Smooth muscle cell of the brain vasculature (primary cell): ENCODE data around the gene CFH.
"Not testable (repeated sequence)": the region's sequence is repeated elsewhere in the genome, so short reads cannot be mapped to it uniquely, and the experiment has no call there.

ENCODE experiments used
- DNase-seq: peaks from one replicate; pipeline ENCODE4 v3.0.0-alpha.2; 2012; ENCODE audit warnings: low read depth, low spot score

CFH gene

DNA sequence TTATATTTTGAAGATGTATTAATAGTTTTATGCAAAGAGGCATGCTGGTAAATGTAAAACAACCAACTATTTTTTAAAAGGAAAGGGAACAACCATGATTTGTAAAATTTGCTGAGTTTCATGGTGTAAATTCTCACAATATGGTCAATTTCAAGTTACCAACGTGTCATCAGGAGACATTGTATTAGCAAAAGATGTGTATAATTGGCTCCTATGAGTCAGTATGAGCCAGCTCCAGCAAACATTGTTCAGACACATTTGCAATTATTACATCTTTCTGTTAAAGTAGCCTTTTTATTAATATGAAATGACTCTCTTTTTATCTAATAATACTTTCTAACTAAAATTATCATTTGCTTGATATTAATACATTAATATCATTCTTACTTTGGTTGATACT lies 15.3 kb downstream of the CFH start:
- DNase-seq: no peak

DNA sequence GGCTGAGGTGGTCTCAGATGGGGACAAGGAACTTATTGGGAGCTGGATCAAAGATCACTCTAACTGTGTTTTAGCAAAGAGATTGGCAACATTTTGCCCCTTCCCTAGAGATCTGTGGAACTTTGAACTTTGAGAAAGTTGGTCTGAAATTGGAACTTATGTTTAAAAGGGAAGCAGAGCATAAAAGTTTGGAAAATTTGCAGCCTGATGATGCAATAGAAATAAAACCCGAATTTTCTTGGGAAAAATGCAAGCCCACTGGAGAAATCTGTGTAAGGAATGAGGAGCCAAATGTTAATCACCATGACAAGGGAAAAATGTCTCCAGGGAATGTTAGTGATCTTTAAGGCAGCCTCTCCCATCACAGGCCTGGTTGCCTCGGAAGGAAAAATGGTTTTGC lies 17.2 kb downstream of the CFH start:
- DNase-seq: no peak

DNA sequence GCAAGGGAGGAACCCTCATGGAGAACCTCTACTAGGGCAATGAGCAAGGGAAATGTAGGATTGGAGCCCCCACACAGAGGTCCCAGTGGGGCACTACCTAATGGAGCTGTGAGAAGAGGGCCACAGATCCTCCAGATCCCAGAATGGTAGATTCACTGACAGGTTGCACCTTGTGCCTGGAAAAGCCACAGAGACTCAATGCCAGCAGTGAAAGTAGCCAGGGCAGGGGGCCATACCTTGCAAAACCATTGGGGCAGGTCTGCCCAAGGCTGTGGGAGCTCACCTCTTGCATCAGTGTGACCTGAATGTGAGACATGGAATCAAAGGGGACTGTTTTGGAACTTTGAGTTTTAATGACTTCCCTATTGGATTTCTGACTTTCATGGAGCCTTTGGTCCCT lies 17.9 kb downstream of the CFH start:
- DNase-seq: no peak

DNA sequence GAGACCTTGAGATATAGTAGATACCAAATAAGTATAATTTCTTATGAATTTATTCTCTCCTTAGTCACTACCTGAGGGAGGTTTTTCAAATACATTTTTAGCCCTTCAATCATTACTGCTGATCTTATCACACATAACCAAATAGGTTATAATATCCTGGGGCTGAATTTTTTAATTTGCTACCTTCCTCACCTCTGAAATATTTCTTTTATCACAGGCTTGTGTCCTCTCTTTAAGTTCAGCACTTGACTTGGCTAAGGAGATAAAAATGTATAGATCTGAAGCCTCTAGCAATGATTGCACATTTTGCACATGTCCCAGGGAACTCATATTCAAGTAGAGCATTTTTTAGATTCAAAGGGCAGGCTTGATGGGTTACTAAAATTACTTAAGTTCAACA lies 23.1 kb downstream of the CFH start:
- DNase-seq: no peak

DNA sequence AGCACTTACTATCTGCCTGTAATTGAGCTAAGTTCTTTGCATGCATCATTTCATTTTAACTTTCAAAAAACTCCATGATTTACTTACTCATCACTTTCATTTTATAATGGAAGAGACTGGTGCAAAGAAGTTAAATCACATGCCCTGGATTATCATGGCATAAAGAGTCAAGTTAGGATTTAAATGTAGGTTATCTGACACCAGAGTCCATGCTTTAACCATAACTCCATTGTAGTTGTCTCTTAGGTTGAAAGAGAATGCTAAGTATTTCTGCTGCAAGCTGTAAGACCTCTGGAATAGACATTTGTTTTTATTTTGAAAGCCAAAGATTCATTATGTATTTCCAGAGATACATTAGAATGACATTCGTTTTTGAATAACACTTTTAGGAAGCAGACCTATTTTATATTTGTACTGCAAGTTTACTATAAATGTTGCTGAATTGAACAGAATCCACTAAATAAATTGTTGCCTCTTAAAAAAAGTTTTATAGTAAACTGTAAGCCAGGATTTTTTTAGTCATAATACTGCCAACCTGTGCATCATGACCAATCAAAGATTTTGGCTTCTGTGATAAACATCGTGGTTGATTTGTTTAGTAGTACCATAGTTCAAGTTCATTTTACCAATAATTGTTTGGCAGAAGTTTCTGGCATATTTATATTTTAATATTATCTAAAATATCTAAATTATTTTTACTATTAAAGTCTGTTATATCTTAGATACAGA lies 26.1 kb downstream of the CFH start:
- DNase-seq: no peak

DNA sequence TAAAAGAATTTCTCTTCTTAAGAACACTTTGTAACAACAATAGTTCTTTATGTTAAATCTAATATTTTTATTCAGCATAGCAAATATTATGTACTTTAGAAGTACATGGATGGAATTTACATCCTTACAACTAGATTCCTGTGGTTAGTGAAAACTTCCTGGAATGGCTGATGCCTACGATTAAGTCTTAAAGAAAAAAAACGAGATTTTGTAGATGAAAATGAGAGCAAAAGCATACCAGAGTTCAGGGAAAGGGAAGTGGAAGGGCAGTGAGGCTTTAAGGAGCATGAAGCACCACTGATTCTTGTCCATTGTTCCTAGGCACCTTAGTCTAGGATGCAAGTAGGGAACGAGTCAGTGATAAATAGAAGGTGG lies 26.7 kb downstream of the CFH start:
- DNase-seq: no peak

DNA sequence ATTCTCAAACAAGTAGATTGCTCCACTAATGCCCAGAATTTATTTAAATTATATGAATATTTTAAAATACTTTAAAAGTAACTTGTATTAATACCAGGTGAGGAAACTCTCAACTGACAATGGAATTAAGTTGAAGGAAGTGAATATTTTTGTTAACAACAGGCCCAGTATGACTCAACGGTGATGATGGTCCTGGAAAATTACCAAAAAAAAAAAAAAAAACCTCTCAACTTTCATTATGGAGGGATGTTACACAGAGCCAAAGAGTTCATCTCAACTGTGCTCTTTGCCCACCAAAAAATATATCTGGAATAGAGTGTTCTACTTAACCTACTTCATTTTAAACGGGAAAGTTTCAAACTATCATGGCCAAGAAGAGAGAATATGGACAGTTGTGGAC lies 28.3 kb downstream of the CFH start:
- no peak for DNase-seq

DNA sequence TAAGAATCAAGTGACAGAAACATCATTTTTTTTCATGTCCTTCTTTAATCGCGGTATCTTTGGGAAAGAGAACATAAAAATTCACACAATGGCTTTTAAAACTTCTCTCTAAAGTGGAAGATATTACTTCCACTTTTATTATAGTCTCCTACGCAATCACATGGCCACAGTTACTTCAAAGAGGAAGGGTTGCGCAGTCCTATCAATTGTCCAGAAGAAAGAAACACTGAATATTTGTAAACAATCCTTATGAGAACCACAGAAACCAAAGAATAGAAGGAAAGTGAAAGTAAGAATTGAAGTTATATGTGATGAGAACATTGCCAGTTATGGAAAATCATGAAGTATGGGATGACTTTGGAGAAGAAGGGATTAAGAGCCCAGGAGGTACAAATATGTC lies 32.6 kb downstream of the CFH start:
- DNase-seq: no peak

DNA sequence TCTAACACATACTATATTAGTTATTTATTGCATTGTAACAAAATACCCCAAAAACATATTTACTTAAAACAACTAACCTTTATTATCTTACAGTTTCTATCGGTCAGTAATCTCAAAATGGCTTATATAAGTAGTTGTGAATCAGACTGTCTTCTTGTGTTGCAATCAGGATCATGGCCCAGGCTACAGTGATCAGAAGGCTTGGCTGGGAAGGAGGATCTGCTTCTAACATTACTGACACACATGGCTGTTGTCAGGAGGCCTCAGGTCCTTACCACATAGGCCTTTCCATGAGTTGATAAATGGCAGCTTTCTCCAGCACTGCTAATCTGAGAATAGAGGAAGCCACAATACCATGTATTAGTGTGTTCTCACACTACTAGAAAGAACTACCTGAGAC lies 33.7 kb downstream of the CFH start:
- no peak for DNase-seq

DNA sequence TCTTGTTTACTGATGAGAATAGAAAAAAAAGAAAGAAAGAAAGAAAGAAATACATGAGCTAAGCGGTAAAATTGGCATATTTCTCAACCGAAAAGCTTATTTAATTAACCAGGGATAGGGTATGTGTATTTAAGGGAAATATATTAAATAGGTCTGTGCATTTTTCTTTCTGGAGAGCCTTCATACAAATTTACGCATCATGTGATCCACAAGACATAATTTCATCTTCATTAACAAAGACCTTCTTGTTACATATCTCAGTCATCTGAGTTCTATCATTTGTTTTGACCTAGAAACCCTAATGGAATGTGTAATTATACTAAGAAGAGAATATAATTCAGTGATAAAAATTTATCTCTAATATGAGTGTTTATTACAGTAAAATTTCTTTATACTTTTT lies 37.2 kb downstream of the CFH start:
- no peak for DNase-seq

DNA sequence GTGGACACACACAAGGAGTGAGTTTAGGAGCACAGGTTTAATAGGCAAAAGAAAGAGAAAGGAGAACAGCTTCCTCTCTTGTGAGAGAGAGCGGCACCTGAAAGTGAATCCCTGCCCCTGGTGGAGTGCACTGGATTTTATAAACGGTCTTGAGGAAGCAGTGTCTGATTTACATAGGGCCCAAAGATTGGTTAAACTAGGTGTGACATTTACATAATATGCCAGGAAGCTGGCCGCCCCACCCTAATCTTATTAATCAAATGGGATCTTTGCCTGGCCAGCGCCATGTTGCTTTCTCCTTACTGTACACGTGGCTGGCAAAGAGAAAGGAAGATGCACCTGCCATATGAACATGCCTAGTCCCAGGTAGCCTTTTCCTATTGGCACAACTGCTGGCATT lies 38.7 kb downstream of the CFH start:
- DNase-seq: no peak

DNA sequence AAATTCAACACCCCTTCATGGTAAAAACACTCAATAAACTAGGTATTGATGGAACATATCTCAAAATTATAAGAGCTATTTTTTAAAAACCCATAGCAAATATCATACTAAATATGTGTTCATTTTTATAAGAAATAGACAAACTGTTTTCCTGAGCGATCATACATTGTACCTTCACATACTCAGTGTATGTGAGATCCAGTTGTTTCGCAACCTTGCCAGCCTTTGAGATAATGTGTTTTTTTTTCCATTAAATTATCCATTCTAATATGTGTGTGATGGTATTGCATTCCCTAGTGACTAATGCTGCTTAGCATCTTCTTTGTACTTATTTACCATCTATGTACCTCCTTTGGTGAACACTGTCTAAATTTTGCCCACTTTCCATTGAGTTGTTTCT lies 47.1 kb downstream of the CFH start:
- no peak for DNase-seq

DNA sequence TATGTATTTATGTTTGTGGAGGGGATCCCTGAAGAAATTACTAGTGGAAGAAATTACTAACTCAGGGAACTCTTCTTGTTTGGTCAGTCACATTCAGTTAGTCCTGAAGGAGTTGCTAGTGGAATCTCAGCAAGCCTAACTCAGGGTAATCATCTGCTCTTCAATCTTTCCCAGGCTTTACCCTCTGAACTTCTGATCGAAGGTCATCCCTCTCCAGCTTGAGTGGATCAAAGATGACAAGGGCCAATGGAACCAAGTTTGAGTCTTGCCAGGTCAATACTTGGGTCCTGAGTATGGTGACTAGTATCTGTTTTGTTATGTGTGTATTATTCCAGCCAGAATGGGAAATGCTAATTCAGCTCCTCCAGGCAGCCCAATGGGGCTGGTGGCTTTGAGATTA lies 49.3 kb downstream of the CFH start:
- no peak for DNase-seq

DNA sequence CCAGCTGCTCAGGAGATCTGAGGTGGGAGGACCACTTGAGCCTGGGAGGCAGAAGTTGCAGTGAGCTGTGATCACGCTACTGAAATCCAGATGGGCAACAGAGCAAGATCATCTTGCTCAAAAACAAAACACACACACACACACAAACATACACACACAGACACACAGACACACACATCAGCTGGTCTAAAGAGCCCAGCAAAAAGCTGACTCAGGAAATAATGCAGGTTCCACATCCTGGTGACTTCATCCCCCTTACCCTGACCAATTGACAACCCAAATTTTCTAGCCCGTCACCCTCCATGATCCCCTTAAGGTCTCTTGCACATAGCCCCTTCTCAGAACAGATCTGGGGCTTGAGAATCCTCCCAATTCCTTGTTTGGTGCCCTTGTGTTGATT lies 58.0 kb downstream of the CFH start:
- not testable (repeated sequence) for DNase-seq

DNA sequence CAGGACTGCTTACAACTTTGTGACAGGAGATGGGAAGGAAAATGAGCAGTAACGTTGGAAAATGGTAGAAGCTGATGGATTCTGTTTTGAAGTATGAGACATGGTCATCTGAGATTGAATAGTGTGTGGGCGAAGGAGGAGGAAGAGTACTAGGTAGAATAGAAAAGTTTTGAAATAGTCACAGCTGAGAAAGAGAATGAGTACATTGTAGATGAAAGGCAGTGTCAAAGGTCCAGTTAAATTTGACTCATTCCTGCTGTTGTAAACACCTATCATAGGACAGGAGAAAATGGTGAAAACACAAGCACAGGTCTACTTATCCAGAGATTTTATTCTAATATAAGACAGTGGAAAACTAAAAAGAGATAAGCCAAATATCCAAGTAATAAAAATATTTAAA lies 66.0 kb downstream of the CFH start:
- no peak for DNase-seq

DNA sequence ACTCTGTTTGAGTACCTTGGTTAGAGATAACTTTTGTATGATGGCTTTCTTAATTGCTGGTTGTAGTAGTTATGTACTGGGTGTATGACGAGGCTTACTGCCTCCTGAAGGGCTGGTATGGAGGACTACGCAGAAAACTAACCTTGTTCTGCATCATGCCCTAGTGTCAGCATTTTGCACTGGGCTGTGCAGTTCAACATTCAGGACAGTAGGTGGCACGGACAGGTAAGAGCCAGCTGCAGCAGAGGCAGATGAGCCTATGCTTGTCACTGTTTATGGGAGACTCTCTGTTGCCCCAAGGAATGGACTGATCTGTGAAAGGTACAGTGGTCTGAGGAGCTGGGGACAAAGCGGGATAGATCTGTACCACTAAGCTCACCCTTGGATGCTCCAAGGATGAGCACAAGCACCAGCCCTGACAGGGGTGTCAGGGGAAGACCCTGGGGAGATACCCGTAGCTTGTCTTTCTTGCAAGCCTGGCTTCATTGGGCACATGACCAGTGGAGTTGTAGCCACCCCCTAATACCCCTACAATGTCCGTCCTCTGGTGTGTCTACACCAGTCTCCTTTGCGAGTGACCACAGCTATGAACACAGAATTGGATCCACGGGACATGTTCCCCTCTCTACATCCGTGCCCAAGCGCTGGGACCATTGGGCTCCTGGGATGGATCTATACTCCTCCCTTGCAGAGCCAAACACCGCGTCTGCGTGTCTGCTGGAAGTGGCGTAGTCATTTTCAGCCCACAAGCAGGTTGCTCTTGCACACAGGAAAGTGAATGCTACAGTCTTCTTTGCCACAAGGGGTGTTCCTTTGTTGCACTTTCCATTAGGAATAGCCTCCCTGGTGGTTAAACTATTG lies 71.7 kb downstream of the CFH start:
- DNase-seq: no peak

DNA sequence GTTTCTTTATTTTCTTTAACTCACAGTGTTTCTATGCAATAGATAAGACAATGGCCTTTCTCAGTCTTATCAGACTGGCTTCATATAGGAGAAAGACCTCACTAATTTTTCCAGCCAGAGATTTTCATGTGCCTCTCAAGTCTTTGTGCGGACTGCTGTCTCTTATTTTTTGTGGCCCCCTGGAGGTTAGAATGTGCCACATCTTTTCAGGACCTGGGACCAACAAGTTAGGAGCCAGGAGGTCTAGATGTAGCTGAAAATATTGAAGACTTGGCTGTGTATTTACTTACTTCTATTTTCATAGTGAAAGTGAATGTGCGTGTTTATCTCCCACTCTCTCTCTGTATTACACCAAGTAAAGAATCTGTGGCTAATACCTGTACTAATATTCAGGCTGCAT lies 80.7 kb downstream of the CFH start:
- no peak for DNase-seq

DNA sequence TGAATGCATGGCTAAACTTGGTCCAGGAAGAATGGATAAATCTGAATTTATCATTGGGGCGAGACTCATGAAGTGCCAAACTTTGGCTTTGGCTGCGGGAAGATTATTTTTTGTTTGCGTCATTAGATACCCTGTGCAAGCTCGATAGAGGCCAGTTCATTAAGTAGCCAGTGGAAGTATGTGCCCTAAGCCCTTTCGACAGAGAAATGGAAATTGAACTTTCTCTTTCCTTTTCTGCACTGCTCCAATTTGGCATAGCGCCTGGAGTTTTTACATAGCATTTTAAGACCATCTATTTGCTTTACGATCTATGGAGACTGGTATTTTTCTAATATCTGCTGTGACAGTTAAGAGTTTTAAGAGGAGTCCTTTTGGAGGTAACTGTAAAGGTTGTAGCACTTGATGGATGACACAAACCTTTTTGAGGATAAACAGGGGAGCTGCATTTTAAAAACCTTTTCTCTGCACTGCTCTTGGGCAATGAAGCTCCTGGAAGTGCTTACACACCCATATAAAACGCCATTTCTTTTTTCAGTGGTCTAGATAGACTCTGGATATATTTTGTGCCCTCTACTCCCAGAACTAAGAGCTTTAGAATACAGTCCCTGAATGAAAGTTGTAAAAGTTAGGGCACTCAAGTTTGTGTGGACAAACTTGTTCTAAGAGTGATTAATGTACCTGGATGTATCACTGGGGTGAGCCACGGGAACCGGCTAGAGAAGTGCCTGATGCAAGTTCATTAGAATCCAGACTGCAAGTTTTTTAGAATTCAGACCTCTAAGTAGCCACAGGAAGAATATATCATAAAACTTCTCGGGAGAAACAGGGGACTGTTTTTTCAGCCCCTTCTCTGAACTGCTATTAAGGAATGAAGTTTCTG lies 81.5 kb downstream of the CFH start:
- no peak for DNase-seq

DNA sequence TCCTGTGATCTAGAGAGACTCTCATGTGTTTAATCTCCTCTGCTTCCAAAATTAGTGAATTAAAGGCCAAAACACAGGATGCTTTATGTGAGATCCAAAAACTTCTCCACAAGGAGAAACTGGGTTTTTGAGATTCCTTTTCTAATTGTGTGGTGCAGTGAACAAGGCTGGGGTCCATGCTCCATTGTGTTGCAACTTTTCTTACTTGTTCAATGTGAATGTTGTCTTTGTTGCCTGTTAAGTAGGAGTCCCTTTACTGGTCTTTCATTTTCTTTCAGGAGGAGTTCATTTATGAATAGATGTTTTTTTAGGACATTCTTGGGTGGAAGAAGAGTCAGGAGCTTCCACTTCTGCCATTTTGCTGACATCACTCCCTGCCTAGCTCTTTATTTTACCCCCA lies 82.2 kb downstream of the CFH start:
- no peak for DNase-seq

DNA sequence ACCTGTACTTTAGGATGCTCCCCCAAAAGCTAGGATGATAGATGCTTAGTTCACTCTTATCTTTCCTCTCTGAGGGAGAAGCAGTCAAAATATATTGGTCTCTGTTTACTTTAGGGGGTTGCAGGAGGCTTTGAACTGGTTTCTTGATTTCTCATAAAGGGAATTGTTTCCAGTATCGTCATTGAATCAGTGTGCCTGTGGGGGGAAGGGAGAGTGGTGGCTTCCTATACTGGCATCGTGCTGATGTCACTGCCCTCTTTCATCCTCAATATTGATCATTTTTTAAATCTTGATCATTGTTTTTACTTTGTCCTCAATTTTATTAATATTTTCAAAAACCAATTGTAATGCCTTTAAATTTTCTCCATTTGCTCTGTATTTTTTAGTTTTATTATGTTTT lies 82.6 kb downstream of the CFH start:
- no peak for DNase-seq

DNA sequence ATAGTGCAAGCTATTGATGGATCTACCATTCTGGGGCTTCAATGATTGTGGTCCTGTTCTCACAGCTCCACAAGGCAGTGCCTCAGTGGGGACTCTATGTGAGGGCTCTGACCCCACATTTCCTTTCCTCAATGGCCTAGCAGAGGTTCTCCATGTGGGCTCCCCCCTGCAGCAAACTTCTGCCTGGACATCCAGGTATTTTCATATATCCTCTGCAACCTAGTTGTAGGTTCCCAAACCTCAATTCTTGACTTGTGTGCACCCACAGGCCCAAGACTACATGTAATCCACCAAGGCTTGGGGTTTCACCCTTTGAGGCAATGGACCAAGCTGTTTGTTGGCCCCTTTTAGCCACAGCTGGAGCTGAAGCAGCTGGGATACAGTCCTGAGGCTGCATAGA lies 86.9 kb downstream of the CFH start:
- DNase-seq: no peak

DNA sequence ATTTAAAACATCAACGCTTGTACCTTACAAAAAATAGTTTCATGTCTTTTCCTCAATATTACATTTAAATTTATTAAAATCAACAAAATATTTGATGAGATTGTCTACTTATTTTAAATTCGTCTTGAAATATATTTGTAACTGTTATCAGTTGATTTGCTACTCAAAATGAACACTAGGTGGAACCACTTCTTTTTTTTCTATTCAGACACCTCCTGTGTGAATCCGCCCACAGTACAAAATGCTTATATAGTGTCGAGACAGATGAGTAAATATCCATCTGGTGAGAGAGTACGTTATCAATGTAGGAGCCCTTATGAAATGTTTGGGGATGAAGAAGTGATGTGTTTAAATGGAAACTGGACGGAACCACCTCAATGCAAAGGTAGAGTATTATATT lies 91.4 kb downstream of the CFH start:
- not testable (repeated sequence) for DNase-seq
